Right lobe of liver (tissue), 4 donors: ENCODE data around the gene PLCXD1.

Source experiments
- POLR2A ChIP-seq: fragments of 450-650 bp; IDR thresholded peaks from one replicate; pipeline ENCODE4 v1.6.1; 2017; ENCODE audit warnings: antibody characterized with exemption, mild to moderate bottlenecking
- TF ChIP-seq, protein P1 (sequence below), 4 donors: fragments of 200-600 bp in 3 of 4; fragments of 450-650 bp in 1 of 4; IDR thresholded peaks; one replicate each; pipeline versions ENCODE4 v1.5.1 to v1.8.0; 2016 to 2022; ENCODE audit warnings: antibody characterized with exemption in 4 of 4, mild to moderate bottlenecking in 2 of 4
- donor health status: DM: no; HTN: no; CAD: no.
- donor health status: DM: no; HTN: no; CAD: no.
- donor health status: DM: no; HTN: yes; CAD: no.

DNA sequence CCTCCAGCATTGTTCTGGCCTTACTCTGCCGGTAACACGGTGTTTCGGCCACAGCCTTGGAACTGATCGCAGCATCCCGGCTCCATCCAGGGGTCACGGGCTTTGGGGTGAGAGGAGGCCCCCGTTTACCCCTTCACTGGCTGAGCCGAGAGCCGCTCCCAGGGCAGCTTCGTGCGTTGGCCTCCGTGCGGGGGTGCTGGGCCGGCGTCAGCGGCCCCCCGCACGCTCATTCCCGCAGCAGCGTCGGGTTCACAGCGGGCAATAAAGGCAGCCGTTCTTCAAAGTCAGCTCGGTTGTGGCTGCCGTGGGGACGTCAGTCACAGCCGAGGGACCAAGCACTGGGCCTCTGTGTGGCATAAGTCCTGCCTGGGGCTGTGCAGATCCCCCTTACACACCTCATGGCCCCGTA lies 25.3 kb upstream of the PLCXD1 start:
- TF ChIP-seq POLR2A: no peak
- TF ChIP-seq, protein P1, sequence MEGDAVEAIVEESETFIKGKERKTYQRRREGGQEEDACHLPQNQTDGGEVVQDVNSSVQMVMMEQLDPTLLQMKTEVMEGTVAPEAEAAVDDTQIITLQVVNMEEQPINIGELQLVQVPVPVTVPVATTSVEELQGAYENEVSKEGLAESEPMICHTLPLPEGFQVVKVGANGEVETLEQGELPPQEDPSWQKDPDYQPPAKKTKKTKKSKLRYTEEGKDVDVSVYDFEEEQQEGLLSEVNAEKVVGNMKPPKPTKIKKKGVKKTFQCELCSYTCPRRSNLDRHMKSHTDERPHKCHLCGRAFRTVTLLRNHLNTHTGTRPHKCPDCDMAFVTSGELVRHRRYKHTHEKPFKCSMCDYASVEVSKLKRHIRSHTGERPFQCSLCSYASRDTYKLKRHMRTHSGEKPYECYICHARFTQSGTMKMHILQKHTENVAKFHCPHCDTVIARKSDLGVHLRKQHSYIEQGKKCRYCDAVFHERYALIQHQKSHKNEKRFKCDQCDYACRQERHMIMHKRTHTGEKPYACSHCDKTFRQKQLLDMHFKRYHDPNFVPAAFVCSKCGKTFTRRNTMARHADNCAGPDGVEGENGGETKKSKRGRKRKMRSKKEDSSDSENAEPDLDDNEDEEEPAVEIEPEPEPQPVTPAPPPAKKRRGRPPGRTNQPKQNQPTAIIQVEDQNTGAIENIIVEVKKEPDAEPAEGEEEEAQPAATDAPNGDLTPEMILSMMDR (IDR thresholded peaks at IDR 0.05): no peak
